SIG-M5 treated with dmso at 0.1 percent for 504 hours (cell line): ENCODE results near the gene RRAS2.
"Not testable (repeated sequence)": the region's sequence is repeated elsewhere in the genome, so short reads cannot be mapped to it uniquely, and the experiment has no call there.

ENCODE experiments used
- DNase-seq: peaks from one replicate; lab custom pipeline; 2025; ENCODE audit not compliant: unreplicated experiment; lab: John Stamatoyannopoulos, UW

Gene RRAS2

DNA sequence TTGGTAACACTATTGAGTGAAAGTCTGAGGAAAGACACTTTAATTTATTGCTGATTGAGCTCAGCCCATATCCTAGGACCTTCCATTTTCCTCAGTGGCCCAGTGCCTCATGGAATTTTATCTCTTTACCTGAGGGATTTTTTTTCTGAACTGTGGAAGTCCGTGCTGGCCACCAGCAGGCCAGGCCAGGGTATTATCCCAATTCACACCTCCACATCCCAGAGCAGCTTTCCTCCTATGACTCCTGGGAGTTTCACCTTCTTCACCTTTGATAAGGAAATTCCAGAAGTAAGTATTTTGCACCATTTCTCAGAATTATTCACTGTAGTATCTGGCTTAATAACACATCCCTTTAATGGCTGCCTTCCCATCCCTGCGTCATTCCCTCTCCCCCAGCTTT, 13.0 kb upstream of the RRAS2 start:
- DNase-seq: no peak

DNA sequence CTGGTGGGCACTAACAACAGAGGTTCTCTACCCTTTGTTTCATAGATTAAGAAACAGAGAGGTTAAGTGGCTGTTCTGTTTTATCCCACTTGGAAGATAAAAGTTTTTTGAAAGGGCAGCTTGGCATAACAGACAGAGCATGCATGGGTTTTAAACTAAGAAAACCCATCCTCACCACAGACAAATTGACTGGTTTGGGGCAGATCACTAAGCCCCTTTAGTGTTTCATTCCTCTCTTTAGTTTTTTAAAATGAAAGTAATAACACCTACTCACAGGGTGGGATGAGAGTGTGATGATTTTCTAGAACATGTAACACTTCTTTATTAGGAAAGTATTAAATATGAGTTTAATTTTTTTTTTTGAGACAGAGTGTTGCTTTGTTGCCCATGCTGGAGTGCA, 12.3 kb upstream of the RRAS2 start:
- no peak for DNase-seq

DNA sequence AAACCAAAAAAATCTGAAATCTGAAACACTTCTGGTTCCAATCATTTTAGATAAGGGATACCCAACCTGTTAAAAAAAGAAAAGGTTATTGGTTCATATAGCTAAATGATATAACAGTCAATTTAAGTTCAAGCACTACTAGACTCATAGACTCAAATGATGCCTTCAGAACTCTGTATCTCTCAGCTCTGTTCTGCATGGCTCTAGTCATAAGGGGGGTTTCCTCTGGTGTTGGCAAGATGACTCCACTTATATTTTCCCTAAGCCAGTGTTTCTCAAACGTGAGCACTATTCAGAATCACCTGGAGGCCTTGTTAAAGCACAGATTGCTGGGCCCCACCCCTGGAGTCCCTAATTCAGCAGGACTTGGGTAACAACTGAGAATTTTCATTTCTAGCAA, 11.5 kb upstream of the RRAS2 start:
- no peak for DNase-seq

DNA sequence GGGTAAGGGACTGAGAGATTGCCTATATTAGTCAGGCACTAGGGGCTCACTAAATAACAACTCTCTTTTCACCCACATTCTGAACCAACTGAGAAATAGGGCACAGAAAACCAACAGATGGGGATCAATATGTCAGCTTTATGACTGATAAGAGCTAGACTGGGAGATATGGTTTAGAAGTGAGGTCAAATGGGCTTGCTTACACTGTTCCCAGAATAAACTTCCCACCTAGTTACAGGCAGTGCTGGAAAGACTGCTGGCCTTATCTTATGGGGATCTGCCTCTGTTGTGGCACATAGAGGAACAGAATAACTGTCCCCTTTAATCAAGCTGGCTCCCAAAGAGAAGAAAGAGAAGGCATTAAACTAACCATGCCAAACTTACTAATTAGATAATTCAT, 10.6 kb upstream of the RRAS2 start:
- DNase-seq: no peak

DNA sequence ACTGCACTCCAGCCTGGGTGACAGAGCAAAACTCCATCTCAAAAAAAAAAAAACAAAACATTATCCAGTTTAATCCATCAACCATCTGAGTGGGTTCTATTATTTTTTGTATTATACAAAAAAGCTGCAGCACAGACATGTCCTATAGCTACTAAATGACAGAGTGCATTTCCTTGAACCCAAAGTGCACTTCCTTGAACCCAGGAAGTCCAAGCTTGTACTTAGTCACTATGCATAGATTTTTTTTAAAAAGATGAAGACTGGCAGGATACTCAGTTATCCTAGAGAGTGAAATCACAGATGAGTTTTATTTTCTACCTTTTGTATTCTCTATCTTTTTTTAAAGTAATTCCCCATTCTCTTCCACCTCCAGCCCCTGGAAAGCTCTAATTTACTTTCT, 8.0 kb upstream of the RRAS2 start:
- no peak for DNase-seq

DNA sequence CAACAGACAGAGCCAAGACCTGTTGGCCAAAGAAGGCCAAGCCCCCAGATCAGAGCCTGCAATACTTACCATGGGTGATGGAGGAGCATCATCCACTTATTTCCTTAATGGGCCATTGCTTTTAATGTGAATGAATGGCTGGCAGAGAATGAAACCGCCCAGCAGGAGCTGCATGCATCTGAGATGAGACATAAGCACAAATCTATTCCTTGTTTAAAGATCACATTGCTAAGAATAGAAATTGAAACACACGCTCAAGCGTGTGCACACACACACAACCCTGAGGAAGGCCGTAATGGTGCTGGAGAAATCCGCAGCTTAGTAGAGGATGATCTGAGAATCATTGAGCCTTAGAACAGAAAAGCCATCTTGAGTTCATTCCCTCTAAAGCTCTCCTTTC, 5.3 kb upstream of the RRAS2 start:
- DNase-seq: no peak

DNA sequence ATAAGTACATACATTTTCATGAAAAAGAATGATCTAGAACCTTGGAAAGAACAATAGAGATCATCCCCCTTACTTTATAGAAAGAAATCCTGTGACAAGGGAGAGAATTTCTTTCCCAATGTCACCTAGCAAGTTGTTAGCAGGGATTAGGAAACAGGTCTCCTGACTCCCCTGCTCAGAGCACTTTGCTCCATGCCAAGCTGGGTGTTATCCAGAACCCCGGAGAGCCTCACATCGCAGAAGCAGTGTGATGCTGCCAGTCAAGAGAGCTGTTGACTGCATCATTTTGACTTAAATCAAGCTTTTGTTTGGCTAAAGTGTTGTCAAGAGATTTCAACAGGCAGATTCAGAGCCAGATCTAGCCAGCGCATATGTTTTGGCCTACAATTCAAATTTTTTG, 3.6 kb upstream of the RRAS2 start:
- DNase-seq: no peak

DNA sequence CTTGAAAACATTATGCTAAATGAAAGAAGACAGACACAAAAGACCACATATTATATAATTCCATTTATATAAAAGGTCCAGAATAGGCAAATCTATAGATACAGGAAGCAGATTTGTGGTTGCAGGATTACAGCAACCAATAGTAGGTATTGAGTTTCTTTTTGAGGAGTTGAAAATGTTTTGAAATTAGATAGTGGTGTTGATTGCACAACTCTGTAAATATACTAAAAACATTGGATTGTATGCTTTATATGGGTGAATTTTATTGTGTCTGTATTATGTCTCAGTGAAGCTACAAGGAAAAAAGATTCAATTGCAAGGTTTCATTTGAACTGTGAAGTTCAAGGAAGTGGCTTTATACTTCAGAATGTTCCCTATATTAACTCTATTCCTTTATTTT, 3.0 kb upstream of the RRAS2 start:
- DNase-seq: no peak

DNA sequence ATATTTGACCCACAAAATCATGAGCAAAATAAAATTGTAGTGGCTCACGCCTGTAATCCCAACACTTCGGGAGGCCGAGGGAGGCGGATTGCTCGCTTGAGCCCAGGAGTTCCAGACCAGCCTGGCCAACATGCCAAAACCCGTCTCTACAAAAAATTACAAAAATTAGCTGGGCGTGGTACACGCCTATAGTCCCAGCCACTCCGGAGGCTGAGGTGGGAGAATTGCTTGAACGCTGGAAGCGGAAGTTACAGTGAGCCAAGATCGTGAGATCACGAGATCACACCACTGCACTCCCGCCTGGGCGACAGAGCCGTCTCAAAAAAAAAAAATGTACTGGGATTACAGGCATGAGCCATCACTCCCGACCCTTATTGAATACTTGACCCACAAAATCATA, 2.0 kb upstream of the RRAS2 start:
- DNase-seq: no peak

DNA sequence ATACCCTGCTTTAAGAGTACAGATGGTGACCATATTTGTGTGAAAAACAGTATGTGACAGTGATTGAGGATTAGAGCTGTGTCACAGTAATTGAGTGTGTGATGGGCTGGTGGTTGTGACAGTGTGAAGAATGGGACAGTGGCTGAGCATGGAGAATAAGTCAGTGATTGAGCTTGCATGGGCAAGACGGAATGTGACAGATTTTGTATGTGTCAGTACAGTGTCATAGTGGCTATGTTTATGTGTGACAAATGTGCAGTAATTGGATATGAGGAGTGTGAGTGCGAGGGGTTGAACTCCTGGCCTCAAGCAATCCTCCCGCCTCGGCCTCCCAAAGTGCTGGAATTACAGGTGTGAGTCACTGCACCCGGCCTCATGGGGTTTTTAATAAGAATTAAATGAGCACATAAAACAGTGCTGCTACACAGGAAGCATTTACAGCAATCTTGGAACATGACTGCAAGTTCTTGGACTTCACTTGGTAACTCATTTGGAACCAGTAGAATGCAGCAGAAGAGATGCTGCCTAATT, 583 bp upstream of the RRAS2 start:
- no peak for DNase-seq

DNA sequence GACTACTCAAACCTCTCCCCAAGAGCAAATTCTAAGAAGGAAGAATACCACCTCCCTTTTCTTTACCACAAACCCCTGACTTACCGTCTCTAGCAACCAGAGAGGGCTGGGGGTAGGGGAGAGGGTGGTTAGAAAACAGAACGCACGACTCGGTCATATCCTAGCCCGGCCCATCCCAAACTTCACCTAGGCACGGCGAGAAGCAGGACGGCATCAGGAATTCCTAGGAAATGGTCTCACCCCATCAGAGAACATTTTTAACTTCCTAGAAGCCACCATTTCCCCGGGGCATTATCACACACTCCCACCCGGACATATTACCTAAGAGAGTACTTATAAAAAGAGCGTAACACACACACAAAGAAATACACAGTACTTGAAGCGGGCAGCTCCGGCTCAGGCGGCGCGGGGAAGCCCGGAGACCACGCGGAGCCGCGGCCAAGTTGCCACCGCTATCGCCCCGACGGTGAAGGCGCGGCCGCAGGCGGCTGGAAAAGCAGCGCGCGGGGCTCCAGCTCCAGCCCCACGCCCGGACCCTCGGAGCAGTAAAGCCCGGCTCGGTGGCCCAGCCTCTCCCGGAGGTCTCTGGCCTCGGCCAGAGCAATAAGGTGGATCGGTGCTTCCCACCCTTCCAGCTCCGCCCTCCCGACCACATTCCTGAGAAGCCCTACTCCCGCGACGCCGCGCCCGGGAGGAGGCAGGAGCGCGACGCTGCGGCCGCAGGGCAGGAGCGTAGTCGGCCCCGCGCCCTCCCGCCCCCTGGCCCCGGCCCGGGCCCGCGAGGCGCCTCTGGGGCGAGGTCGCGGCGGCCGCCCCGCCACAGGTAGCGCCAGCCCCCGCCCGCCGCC, 878 bp downstream of the RRAS2 start:
- no peak for DNase-seq

DNA sequence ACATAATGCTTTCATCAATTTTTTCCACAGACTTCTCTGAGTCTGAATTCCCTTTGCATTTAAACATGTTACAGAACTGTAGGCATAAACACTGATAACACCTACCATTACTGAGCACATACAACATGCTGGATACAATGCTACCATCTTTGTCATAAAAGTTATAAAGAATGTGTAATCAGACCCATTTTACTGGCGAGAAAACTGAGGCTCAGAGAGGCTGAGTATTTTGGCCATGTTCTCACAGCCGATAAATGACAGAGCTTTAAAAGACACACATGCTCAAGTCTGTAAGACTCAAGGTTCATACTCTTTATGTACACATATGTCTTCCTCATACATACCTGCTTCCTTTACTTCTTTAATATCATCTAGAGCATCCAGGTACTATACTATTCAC, 2.6 kb downstream of the RRAS2 start:
- DNase-seq: no peak

DNA sequence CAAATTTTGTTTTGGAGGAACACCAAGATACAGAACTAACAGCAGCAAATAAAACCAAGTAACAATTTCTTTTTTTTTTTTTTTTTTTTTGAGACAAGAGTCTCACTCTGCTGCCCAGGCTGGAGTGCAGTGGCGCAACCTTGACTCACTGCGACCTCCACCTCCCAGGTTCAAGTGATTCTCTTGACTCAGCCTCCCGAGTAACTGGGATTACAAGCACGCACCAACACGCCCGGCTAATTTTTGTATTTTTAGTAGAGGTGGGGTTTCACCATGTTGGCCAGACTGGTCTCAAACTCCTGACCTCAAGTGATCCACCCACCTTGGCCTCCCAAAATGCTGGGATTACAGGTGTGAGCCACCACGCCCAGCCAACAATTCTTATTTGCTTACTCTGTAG, 4.4 kb downstream of the RRAS2 start:
- not testable (repeated sequence) for DNase-seq

DNA sequence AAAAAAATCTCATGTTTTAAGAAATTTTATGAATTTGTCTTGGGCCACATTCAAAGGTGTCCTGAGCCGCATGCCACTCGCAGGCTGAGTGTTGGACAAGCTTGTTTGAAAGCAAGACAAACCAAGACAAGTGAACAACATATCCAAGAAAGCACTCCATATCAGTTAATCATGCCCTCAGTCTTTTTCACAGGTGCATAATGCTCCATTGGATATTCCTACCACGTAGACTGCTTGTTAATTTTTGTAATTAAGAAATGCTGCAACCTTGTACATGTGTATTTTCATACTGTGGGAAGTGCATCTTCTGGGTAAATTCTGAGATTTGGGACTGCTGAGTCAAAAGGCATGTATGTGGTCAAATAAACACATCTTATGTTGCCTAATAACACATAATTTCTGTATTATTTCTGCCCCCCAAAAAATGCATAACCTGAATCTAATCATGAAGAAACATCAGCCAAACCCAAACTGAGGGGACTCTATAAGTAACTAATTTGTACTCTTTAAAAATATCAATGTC, 8.2 kb downstream of the RRAS2 start:
- no peak for DNase-seq

DNA sequence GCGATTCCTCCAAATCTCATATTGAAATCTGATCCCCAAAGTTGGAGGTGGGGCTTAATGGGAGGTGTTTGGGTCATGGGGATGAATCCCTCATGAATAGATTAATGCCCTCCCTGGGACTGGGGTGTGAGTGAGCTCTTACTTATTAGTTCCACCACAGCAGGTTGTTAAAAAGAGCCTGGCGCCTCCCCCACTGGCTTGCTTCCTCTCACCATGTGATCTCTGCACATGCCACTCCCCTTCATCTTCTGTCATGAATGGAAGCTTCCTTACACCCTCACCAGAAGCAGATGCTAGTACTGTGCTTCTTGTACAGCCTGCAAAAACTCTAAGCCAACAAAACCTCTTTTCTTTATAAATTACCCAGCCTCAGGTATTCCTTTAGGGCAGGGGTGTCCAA, 8.8 kb downstream of the RRAS2 start:
- DNase-seq: no peak

DNA sequence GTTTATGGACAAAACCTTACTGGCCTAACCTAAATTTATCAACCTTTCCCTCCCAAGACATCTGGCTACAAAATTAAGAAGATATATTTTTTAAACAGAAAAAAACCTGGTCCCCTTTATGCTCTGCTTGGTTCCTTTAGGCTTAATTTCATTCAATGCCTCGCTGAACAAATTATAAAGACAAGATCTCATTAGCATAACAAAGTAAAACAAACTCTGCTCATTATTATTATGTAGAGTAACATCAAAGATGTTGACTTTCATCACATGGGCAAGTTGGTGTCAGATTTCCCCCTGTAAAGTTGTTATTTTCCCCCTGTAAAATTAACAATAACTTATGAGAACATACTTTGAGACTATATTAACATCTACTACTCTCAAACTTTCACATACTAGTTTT, 11.0 kb downstream of the RRAS2 start:
- DNase-seq: no peak

DNA sequence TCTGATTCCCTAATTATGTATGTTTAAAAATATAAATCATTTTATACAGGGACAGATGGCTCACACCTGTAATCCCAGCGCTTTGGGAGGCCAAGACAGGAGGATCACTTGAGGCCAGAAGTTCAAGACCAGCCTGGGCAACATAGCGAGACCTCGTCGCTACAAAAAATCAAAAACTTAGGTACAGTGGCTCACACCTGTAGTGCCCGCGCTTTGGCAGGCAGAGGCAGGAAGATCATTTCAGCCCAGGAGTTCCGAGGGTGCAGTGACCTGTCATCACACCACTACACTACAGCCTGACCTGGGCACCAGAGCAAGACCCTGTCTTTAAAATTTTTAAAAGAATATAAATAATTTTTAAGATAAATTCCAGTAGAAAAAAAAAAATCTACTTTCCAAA, 11.5 kb downstream of the RRAS2 start:
- no peak for DNase-seq

DNA sequence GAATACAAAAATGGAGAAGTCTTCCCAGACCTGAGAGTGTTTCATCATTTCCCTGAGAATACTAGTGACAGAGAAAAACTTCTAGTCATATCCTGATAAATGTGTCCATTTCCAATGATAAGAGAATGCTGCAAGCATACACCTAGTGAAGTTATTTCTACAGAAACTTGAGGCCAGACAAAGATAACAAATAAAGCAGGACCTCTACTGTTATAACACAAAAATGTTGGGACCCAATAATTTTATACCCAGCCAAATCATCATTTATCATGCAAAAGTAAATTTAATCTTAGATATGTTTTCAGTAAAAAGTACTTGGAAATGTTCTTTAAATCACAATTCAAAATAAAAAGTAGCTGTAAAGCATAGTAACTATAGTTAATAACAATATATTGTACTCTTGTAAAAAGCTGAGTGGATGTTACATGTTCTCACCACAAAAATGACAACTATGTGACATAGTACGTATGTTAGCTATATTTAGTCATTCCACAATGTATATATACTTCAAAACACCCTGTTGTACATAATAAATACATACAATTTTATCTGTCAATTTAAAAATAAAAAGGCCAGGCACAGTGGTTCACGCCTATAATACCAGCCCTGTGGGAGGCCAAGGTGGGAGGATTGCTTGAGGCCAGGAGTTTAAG, 12.6 kb downstream of the RRAS2 start:
- no peak for DNase-seq

DNA sequence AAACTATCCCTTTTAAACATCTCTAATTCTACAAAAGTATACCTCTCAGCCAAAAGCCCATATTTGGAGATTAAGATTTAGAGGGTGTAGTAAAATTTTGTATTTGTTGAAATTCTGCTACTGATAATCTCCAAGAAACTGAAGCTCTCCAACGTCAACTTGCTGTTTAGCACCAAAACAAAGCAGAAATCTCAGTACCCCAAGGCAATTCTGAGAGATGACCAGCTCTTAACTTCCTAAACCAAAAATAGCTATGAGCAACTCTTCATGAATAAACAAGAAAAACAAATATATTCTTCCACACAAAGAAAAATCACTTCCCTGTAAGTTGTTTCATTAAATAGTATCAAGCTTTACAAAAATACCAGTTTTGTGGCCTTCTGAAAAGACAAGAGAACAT, 13.3 kb downstream of the RRAS2 start:
- DNase-seq: no peak

DNA sequence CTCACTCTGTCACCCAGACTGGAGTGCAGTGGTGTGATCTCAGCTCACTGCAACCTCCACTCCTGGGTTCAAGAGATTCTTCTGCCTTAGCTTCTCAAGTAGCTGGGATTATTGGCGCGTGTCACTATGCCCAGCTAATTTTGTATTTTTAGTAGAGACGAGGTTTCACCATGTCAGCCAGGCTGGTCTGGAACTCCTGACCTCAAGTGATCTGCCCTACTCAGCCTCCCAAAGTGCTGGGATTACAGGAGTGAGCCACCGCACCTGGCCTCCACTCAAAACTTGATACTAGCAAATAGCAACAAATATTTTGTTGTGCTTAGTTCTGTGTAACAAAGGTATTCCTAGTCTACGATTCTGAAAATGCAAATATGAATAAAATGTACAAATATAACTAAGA, 14.0 kb downstream of the RRAS2 start:
- not testable (repeated sequence) for DNase-seq

DNA sequence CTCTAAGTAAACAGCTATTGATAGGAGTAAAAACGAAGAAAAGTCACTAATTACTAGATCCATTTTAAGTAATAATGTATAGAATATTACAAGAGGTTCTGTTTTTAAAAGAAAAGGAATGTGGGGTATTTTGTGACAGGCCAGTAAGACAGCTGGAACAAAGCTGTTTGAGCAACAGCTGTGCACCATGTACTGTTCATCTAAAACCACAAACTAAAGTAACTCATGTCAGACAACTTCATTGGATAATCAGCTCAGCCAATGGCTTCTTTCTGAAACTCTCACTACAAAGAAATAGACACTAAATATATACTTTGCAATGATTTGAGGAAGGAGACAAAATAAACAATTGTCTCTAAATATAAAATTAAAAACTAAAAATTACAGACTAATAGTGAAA, 16.1 kb downstream of the RRAS2 start:
- no peak for DNase-seq

DNA sequence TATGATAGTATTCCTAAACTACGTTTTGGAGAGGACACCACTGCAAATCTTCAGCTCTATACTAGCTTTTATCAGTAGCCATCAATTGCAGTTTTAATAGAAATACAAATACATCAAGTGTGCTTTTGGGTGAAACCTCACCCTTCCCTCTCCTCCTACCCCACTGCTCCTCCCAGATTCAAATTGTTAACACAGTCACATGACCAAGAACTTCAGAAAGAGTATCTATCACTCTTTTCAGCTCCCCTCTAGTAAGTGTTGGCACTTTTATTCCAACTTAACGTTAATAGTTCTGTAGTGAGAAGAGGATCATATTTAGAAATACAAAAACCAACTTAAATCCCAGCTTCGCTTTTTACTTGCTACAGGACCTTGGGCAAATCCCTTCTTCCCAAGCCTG, 17.0 kb downstream of the RRAS2 start:
- no peak for DNase-seq
